ENCODE results near the gene RETN.

- TF ChIP-seq CTCF (IDR thresholded peaks at IDR 0.05) (no peak), POLR2AphosphoS5 (IDR thresholded peaks at IDR 0.05) (no peak), POLR2A (IDR thresholded peaks at IDR 0.05) (no peak)
Observed at GRCh38 chr19:7698583-7698982, 29.7 kb downstream of the RETN start.
